Measurements from ENCODE around the gene TRERF1.

DNA sequence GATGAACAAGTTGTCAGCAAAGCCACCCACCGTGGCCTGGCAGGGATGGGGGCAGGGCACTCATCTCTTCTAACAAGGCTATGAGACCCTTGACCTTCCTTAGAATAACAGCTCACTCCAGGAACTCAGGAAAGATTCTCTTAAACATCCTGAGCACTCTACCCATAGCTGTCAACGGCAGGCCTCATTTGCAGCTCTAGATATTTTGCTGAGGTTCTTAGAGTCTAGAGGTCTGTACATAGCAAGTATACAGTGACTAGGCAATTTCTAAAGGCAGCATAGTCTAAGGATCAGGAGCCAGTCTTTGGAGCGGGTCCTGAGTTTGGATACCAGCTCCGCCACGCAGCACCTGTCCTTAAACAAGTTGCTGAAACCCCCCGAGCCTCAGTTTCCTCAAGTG is 11.7 kb downstream of the TRERF1 start:
- no peak for TF ChIP-seq TAF1 (IDR thresholded peaks at IDR 0.05; ENCODE audit: borderline replicate concordance, low read depth, low read length)
- no peak for TF ChIP-seq POLR2A (IDR thresholded peaks at IDR 0.05; ENCODE audit: low read depth, low read length)
- no peak for TF ChIP-seq POLR2AphosphoS5 (IDR thresholded peaks at IDR 0.05; ENCODE audit: low read depth, low read length)
